ENCODE measurements around the gene CEACAM1.
"Not testable (repeated sequence)": the region's sequence is repeated elsewhere in the genome, so short reads cannot be mapped to it uniquely, and the experiment has no call there.

The CEACAM1 gene

DNA sequence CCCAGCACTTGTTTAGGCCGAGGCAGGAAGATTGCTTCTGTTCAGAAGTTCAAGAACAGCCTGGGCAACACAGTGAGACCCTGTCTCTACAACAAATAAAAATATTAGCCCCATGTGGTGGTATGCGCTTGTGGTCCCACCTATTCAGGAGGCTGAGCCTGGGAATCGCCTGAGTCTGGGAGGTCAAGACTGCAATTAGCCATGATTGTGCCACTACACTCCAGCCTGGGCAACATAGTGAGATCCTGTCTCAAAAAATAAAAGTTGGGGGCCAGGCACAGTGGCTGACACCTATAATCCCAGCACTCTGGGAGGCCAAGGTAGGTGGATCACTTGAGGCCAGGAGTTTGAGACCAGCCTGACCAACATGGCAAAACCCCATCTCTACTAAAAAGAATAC is 27.0 kb downstream of the CEACAM1 start:
- peaks cover 18% of the 10 kb centered on the region for H3K4me1 ChIP-seq (ENCODE audit: control insufficient read depth, insufficient read depth, low read length)
- not testable (repeated sequence) for H3K9ac ChIP-seq (ENCODE audit: low read length); H3K27me3 ChIP-seq (ENCODE audit: control insufficient read depth, insufficient read depth, low read length); H3K36me3 ChIP-seq (ENCODE audit: control insufficient read depth, insufficient read depth, low read length); H3K4me3 ChIP-seq (ENCODE audit: low read length); H3K9me3 ChIP-seq (ENCODE audit: control insufficient read depth, low read length)

DNA sequence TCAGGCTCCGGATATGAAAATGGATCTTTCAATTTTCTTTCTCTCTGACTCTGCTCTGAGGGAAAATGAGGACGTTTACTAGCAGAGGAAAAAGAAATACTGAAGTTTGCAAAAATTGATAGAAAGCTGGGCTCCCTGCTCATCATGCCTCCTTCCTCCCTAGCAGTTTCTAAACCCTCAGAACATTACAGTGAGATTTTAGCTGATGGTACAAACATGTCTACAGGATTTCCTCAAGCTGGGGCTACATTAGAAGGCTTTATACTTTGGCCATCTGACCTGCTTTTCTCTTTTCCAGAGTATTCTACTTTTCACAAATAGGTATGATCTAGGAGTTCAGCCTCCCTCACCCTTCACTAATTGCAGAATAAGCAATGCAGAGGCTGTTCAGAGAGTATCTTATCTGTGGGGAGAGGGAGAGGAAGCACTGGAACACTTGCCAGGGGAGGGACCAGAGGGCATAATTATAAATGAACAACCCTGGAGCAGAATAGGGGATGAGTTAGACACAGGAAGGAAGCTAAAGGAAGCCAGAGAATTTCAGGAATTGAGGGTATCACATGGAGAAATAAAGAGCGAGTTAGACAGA is 30.0 kb downstream of the CEACAM1 start:
- no peaks in the 10 kb centered on the region for H3K27me3 ChIP-seq (ENCODE audit: control insufficient read depth, insufficient read depth, low read length)
- H3K4me1 ChIP-seq (ENCODE audit: control insufficient read depth, insufficient read depth, low read length), result peaks cover 18% of the 10 kb centered on the region
- H3K9me3 ChIP-seq (ENCODE audit: control insufficient read depth, low read length), result no peaks in the 10 kb centered on the region
- H3K9ac ChIP-seq (ENCODE audit: low read length), result peak overlapping the region; percentile 28
- H3K36me3 ChIP-seq (ENCODE audit: control insufficient read depth, insufficient read depth, low read length), result no peaks in the 10 kb centered on the region
- no peak overlapping the region for H3K4me3 ChIP-seq (ENCODE audit: low read length)

DNA sequence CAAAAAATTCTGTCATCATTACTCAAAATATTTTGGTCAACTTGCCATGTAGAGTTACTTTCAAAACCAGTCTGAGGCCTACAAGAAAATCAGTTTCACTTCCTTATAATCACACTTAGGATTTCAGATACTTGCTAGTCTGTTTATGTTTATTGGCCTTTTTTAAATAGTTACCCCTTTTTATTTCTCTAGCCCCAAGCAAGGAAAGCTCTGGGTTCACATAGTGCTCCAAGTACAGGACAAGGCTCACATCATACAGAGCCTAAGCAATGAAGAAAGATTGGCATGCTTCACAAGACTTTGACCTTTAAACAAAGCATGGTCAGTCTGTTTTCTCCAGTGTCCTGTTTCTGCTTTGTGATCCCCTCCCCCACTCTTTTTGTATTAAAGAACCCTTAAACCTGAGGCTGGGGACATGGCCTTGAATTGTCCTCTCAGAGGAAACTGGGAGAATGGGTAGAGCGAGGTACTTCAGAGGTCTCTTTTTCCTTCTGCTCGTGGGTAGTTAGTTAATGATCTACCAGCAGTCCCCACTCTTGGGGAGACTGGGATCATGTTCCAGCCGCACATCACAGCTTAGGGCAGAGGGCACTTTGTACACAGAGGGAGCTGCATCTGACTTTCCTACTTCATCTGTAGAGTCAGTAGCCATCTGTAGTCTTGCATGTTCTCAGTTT is 30.7 kb downstream of the CEACAM1 start:
- H3K9ac ChIP-seq (ENCODE audit: low read length), result no peak overlapping the region
- no peaks in the 10 kb centered on the region for H3K9me3 ChIP-seq (ENCODE audit: control insufficient read depth, low read length)

DNA sequence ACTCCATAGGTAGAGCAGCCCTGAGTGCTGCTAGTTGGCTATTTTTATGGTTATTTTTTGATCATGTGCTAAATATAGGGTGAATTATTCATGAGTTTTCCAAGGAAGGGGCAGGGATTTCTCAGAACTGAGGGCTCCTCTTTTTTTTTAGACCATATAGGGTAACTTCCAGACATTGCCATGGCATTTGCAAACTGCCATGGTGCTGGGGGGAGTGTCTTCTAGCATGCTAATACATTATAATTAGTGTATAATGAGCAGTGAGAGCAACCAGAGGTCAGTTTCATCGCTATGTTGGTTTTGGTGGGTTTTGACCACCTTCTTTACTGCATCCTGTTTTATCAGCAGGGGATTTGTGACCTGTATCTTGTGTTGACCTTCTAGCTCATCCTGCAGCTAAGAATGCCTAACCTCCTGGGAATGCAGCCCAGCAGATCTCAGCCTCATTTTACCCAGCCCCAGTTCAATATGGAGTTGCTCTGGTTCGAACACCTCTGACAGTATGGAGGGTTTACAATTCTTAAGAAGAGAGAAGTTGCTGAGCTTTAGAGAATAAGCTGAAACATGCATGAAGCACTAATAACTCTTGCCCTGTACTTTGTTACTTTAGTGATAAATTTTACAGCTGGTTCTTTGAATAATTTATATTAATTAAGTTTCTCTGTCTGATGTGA is 31.7 kb downstream of the CEACAM1 start:
- H3K9ac ChIP-seq (ENCODE audit: low read length), result no peak overlapping the region
- no peaks in the 10 kb centered on the region for H3K9me3 ChIP-seq (ENCODE audit: control insufficient read depth, low read length)
- no peaks in the 10 kb centered on the region for H3K36me3 ChIP-seq (ENCODE audit: control insufficient read depth, insufficient read depth, low read length)
- H3K4me3 ChIP-seq (ENCODE audit: low read length), result no peak overlapping the region
- peaks cover 18% of the 10 kb centered on the region for H3K4me1 ChIP-seq (ENCODE audit: control insufficient read depth, insufficient read depth, low read length)
- H3K27me3 ChIP-seq (ENCODE audit: control insufficient read depth, insufficient read depth, low read length), result no peaks in the 10 kb centered on the region

More for the DNA sequence above, 30.7 kb downstream of the CEACAM1 start:
- H3K4me3 ChIP-seq (ENCODE audit: low read length), result no peak overlapping the region
- H3K4me1 ChIP-seq (ENCODE audit: control insufficient read depth, insufficient read depth, low read length), result peaks cover 18% of the 10 kb centered on the region
- H3K36me3 ChIP-seq (ENCODE audit: control insufficient read depth, insufficient read depth, low read length), result no peaks in the 10 kb centered on the region
- H3K27me3 ChIP-seq (ENCODE audit: control insufficient read depth, insufficient read depth, low read length), result no peaks in the 10 kb centered on the region

DNA sequence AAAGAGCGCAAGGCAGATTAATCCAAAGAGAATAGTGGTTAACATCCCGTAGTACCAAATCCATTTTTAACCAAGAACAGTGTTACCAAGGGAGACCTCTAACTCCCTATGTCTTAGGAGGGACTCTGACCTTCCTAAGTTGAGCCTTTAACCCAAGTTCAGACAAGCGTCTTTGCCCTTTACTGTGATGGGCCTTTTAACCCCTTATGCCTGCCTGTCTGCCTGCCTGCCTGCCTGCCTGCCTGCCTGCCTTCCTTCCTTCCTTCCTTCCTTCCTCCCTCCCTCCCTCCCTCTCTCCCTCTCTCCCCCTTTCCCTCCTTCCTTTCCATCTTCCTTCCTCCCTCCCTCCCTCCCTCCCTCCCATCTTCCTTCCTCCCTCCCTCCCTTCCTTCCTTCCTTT is 32.6 kb downstream of the CEACAM1 start:
- no peaks in the 10 kb centered on the region for H3K9me3 ChIP-seq (ENCODE audit: control insufficient read depth, low read length)
- no peak overlapping the region for H3K4me3 ChIP-seq (ENCODE audit: low read length)
- no peaks in the 10 kb centered on the region for H3K27me3 ChIP-seq (ENCODE audit: control insufficient read depth, insufficient read depth, low read length)
- H3K4me1 ChIP-seq (ENCODE audit: control insufficient read depth, insufficient read depth, low read length), result peaks cover 18% of the 10 kb centered on the region
- H3K36me3 ChIP-seq (ENCODE audit: control insufficient read depth, insufficient read depth, low read length), result no peaks in the 10 kb centered on the region
- no peak overlapping the region for H3K9ac ChIP-seq (ENCODE audit: low read length)

DNA sequence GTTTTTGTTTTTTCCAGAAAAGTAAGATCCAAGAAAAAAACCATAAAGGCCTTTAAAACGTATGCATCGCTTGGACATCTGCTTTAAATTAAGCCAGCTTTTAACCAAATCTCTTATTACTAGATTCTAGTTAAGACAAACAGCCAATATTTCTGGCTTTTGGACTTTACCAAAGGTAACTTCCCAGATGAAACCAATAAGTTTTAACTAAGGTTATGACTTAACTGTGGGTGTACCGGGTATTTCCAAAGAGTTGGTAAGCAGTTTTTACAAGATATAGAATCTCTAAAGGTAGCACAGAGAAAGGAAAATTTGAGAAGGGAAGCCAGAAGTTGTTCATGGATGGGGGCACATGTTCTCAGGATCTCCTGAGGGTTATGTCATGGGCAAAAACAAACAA is 34.0 kb downstream of the CEACAM1 start:
- H3K9ac ChIP-seq (ENCODE audit: low read length), result no peak overlapping the region
- H3K27me3 ChIP-seq (ENCODE audit: control insufficient read depth, insufficient read depth, low read length), result no peaks in the 10 kb centered on the region
- no peaks in the 10 kb centered on the region for H3K36me3 ChIP-seq (ENCODE audit: control insufficient read depth, insufficient read depth, low read length)
- no peak overlapping the region for H3K4me3 ChIP-seq (ENCODE audit: low read length)
- peaks cover 18% of the 10 kb centered on the region for H3K4me1 ChIP-seq (ENCODE audit: control insufficient read depth, insufficient read depth, low read length)
- H3K9me3 ChIP-seq (ENCODE audit: control insufficient read depth, low read length), result no peaks in the 10 kb centered on the region

DNA sequence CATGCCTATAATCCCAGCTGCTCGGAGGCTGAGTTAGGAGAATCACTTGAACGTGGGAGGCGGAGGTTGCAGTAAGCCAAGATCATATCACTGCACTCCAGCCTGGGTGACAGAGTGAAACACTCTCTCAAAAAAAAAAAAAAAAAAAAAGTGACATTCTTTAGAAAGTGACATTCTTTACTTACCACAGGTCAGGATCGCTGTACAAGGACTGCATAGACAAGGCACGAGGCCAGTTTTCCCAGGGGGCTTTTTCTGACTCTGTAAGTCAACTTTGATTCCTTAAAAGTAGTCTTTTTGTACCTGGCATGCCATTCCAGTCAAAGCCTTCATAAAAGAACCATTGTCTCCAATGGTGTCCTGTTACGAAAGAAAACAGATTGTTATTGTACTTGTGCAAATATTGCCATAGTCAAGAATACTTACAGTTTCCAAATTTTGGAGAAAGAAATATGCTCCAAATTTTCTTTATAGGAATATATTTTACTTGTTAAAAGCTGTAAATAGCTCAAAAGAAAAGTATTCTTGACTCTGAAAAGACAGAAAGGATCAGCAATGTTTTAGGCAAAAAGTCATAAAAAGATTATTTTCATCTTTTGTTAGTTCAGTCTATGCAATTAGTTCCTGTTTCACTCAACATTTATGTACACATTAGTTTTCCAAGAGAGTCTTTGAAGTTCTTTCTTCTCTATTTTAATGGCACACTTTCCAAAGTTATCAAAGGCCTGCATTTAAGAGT is 39.3 kb downstream of the CEACAM1 start:
- Histone ChIP-seq H3K9ac (ENCODE audit: low read length) (no peak overlapping the region), H3K4me3 (ENCODE audit: low read length) (no peak overlapping the region), H3K4me1 (ENCODE audit: control insufficient read depth, insufficient read depth, low read length) (no peaks in the 10 kb centered on the region), H3K27me3 (ENCODE audit: control insufficient read depth, insufficient read depth, low read length) (no peaks in the 10 kb centered on the region), H3K9me3 (ENCODE audit: control insufficient read depth, low read length) (no peaks in the 10 kb centered on the region), H3K36me3 (ENCODE audit: control insufficient read depth, insufficient read depth, low read length) (no peaks in the 10 kb centered on the region)

DNA sequence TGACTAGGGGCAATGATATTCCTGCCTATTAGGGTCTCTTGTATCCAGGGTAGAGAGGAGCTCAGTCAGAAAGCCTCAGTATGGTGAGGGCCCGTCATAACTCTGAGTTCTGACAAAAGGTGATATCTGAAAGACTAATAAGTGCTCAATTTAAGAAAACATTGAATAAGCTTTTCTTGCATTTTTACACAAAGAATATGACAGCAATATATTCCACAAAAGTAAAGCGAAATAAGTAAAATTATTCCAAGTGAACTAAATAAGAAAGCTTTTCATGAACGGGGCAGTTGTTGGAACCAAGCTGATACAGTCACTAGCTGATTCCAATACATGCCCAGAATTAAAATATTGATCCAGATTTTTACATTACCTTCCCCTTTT is 40.5 kb downstream of the CEACAM1 start:
- H3K36me3 ChIP-seq (ENCODE audit: control insufficient read depth, insufficient read depth, low read length), result no peaks in the 10 kb centered on the region
- H3K4me3 ChIP-seq (ENCODE audit: low read length), result no peak overlapping the region
- no peaks in the 10 kb centered on the region for H3K27me3 ChIP-seq (ENCODE audit: control insufficient read depth, insufficient read depth, low read length)
- H3K9me3 ChIP-seq (ENCODE audit: control insufficient read depth, low read length), result no peaks in the 10 kb centered on the region
- no peak overlapping the region for H3K9ac ChIP-seq (ENCODE audit: low read length)
- no peaks in the 10 kb centered on the region for H3K4me1 ChIP-seq (ENCODE audit: control insufficient read depth, insufficient read depth, low read length)

DNA sequence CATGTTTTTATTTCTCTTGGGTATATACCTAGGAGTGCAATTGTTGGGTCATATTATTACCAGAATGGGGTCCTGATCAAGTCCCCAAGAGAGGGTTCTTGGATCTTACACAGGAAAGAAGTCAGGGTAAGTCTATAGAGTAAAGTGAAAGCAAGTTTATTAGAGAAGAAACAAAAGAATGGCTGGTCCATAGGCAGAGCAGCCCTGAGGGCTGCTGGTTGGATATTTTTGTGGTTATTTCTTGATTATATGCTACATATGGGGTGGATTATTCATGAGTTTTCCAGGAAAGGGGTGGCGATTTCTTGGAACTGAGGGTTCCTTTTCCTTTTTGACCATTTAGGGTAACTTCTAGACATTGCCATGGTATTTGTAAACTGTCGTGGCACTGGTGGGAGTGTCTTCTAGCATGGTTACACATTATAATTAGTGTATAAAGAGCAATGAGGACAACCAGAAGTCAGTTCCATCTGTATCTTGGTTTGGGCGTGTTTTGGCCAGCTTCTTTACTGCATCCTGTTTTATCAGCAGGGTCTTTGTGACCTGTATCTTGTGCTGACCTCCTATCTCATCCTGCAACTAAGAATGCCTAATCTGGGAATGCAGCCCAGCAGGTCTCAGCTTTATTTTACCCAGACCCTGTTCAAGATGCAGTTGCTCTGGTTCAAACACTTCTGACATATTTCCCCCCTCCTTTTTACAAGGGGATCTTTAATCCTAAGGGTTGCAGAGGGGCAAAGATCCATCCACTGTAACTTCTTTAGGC is 41.1 kb downstream of the CEACAM1 start:
- Histone ChIP-seq H3K9ac (ENCODE audit: low read length) (no peak overlapping the region), H3K9me3 (ENCODE audit: control insufficient read depth, low read length) (no peaks in the 10 kb centered on the region), H3K4me3 (ENCODE audit: low read length) (no peak overlapping the region), H3K4me1 (ENCODE audit: control insufficient read depth, insufficient read depth, low read length) (no peaks in the 10 kb centered on the region), H3K36me3 (ENCODE audit: control insufficient read depth, insufficient read depth, low read length) (no peaks in the 10 kb centered on the region), H3K27me3 (ENCODE audit: control insufficient read depth, insufficient read depth, low read length) (no peaks in the 10 kb centered on the region)

DNA sequence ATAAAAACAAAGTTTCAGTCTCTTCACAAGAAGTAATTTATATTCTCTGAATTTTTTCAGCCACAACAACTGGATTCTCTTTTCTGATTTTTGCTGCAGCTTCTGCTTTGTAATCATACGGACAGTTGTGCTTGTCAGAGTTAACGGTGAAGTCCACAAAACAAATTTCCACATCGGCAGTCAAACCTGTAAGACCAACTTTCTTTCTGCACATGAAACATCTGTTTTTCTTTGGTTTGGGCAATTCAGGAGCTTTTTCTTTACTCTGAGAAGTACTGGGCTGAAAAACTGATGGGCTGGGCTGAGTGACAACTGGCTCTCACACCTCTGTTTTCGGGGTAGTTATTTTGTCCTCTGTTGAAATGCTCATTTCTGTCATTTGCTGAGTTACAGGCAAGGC is 43.2 kb downstream of the CEACAM1 start:
- H3K4me3 ChIP-seq (ENCODE audit: low read length); H3K27me3 ChIP-seq (ENCODE audit: control insufficient read depth, insufficient read depth, low read length); H3K9ac ChIP-seq (ENCODE audit: low read length); H3K9me3 ChIP-seq (ENCODE audit: control insufficient read depth, low read length); H3K36me3 ChIP-seq (ENCODE audit: control insufficient read depth, insufficient read depth, low read length): not testable (repeated sequence)
- peaks cover 11% of the 10 kb centered on the region for H3K4me1 ChIP-seq (ENCODE audit: control insufficient read depth, insufficient read depth, low read length)

DNA sequence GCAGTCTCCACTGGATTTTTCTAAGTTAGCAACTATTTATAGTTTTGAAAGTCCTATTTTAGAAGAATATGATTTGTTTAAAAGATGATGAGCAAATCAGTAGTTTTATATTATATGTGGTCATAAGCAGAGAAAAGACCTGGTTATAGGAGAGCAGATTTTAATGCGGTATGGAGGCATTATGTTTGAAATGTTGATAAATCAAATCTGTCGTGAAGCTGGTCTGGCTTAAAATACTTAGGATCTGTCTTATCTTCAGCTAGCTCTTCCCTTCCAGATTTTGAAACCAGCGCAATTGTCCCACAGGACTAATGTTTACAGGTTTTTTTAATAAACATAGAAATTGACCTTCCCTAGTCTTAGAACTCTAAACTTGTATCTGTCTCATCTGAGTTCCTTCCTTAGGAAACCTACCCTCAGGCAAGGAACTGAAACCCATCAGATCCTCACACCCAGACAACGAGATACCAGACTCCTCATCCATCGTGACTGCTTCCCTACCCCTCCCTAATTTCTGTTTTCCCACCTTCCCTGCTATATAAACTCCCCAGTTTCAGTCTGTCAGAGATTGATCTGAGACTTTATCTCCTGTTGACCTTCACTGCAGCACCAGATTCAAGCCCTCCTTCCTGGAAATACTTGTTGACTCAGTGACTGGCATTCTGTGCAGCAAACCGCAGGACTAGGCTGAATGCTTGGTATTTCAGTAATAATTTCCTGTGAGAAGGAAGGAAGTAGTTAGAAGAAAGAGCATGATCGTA is 47.8 kb downstream of the CEACAM1 start:
- Histone ChIP-seq H3K9ac (ENCODE audit: low read length) (peak overlapping the region; percentile 5), H3K4me1 (ENCODE audit: control insufficient read depth, insufficient read depth, low read length) (peaks cover 11% of the 10 kb centered on the region), H3K27me3 (ENCODE audit: control insufficient read depth, insufficient read depth, low read length) (no peaks in the 10 kb centered on the region), H3K9me3 (ENCODE audit: control insufficient read depth, low read length) (no peaks in the 10 kb centered on the region), H3K4me3 (ENCODE audit: low read length) (no peak overlapping the region), H3K36me3 (ENCODE audit: control insufficient read depth, insufficient read depth, low read length) (no peaks in the 10 kb centered on the region)

All from mucosa of stomach (tissue), 1 donor.